Measurements from ENCODE around the gene PRDX2. TPM values are rescaled to one million over a fixed set of nuclear protein-coding genes. Genes with fewer than 3 reads are reported as not detected.
A peak's percentile ranks its signal among the peaks of the same experiment; 100 is the strongest.

The PRDX2 gene
- total RNA-seq, 1 donor from 2014 or later: 215 TPM

DNA sequence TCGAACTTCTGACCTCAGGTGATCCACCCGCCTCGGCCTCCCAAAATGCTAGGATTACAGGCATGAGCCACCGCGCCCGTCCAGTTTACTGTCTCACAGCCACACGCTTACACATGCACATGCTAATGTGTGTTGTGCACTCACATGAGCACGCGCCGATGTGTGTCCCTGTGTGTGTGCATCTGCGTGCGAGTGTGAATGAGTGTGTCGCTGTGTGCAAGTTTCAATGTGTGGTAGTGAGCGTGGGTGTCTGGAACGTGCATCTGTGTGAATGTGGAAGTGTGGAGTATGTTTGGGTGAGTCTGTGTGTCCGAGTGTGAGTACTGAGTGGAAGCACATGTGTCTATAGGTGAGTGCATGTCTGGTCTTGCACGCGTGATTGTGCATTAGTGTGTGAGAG, 40.9 kb upstream of the PRDX2 start:
- Mint-ChIP-seq H3K36me3 (ENCODE audit: low read depth, unreplicated experiment) (peaks cover 7% of the 10 kb centered on the region), H3K27me3 (ENCODE audit: unreplicated experiment) (peaks cover 26% of the 10 kb centered on the region), H3K27ac (ENCODE audit: unreplicated experiment) (no peak overlapping the region)

DNA sequence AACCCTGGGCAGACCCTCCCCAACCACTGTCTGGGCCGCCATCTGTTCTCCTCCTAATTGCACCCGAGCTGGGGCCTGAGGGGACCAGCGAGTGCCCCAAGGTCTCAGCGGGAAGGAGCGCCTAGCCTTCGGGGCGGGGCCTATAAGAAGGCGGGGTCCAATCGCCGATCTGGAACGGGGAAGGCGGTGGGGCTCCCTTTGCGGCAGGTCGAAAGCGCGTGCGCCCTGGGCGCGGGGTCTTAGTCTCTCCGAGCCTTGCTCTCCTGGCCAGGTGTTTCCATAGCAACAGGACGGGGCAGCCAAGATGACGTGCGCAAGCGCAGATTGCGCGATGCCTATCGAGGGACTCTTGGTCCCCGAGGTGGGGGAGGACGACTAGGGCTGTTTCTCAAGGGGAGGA, 39.5 kb upstream of the PRDX2 start:
- peak; percentile 73 for DNase-seq (ENCODE audit: low spot score)
- TF ChIP-seq, protein P1, sequence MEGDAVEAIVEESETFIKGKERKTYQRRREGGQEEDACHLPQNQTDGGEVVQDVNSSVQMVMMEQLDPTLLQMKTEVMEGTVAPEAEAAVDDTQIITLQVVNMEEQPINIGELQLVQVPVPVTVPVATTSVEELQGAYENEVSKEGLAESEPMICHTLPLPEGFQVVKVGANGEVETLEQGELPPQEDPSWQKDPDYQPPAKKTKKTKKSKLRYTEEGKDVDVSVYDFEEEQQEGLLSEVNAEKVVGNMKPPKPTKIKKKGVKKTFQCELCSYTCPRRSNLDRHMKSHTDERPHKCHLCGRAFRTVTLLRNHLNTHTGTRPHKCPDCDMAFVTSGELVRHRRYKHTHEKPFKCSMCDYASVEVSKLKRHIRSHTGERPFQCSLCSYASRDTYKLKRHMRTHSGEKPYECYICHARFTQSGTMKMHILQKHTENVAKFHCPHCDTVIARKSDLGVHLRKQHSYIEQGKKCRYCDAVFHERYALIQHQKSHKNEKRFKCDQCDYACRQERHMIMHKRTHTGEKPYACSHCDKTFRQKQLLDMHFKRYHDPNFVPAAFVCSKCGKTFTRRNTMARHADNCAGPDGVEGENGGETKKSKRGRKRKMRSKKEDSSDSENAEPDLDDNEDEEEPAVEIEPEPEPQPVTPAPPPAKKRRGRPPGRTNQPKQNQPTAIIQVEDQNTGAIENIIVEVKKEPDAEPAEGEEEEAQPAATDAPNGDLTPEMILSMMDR (IDR thresholded peaks at IDR 0.05; ENCODE audit: unreplicated experiment): no peak
- Mint-ChIP-seq H3K9me3 (ENCODE audit: unreplicated experiment) (no peaks in the 10 kb centered on the region), H3K27me3 (ENCODE audit: unreplicated experiment) (peaks cover 33% of the 10 kb centered on the region), H3K27ac (ENCODE audit: unreplicated experiment) (peak overlapping the region; percentile 39), H3K4me1 (ENCODE audit: unreplicated experiment) (peaks cover 16% of the 10 kb centered on the region), H3K36me3 (ENCODE audit: low read depth, unreplicated experiment) (peaks cover 7% of the 10 kb centered on the region), H3K4me3 (ENCODE audit: unreplicated experiment) (peak overlapping the region; percentile 75)

More for the DNA sequence above, 40.9 kb upstream of the PRDX2 start:
- H3K4me3 Mint-ChIP-seq (ENCODE audit: unreplicated experiment): no peak overlapping the region
- TF ChIP-seq, protein P1 (IDR thresholded peaks at IDR 0.05; ENCODE audit: unreplicated experiment): no peak
- DNase-seq (ENCODE audit: low spot score): no peak
- no peaks in the 10 kb centered on the region for H3K9me3 Mint-ChIP-seq (ENCODE audit: unreplicated experiment)
- H3K4me1 Mint-ChIP-seq (ENCODE audit: unreplicated experiment): peaks cover 14% of the 10 kb centered on the region

DNA sequence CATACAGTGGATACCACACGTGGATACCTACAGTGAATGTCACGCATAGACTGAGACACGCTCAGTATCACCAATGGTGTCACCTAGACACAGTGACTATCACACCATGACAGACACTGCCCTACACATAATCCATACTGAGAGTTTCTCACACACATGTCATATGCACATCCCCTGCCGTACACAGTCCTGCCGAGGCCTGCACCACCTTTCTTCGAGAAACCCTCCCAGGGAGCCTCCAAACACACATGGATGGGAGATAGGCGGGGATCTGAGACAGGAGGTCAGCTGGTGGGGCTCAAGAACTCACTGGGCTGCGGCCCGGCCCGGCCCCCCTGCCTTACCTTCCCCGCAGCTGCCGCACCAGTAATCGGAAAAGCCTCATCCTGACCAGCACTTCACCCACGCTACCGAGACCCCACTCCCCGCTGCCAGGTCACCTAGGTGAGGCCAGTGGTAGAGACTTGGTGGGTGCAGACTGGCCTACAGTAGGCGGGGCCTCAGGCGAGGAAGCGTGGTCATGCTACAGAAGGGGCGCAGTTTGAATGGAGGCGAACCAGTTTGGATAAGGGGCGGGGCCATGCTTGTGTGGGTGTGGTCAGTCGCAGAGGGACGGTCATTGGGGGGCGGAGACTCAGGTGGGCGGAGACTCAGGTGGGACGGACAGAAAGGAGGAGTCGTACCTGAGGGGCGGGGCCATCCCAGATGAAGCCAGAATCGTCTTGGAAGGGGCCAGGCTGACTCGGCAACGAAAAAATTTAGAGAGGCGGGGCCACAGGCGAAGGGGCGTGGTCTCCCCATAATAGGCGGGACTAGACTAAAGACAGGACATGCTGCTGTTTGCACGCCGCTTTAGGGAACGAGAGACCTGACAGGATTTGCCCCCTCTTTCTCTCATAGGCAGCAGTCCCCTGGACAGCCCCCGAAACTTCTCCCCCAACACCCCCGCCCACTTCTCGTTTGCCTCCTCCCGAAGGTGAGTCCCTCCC, 38.8 kb upstream of the PRDX2 start:
- Mint-ChIP-seq H3K36me3 (ENCODE audit: low read depth, unreplicated experiment) (peaks cover 7% of the 10 kb centered on the region), H3K4me3 (ENCODE audit: unreplicated experiment) (peak overlapping the region; percentile 75), H3K9me3 (ENCODE audit: unreplicated experiment) (no peaks in the 10 kb centered on the region), H3K4me1 (ENCODE audit: unreplicated experiment) (peaks cover 16% of the 10 kb centered on the region), H3K27ac (ENCODE audit: unreplicated experiment) (peak overlapping the region; percentile 64), H3K27me3 (ENCODE audit: unreplicated experiment) (peaks cover 34% of the 10 kb centered on the region)
- TF ChIP-seq, protein P1 (IDR thresholded peaks at IDR 0.05; ENCODE audit: unreplicated experiment): no peak
- peak; percentile 83 for DNase-seq (ENCODE audit: low spot score)

DNA sequence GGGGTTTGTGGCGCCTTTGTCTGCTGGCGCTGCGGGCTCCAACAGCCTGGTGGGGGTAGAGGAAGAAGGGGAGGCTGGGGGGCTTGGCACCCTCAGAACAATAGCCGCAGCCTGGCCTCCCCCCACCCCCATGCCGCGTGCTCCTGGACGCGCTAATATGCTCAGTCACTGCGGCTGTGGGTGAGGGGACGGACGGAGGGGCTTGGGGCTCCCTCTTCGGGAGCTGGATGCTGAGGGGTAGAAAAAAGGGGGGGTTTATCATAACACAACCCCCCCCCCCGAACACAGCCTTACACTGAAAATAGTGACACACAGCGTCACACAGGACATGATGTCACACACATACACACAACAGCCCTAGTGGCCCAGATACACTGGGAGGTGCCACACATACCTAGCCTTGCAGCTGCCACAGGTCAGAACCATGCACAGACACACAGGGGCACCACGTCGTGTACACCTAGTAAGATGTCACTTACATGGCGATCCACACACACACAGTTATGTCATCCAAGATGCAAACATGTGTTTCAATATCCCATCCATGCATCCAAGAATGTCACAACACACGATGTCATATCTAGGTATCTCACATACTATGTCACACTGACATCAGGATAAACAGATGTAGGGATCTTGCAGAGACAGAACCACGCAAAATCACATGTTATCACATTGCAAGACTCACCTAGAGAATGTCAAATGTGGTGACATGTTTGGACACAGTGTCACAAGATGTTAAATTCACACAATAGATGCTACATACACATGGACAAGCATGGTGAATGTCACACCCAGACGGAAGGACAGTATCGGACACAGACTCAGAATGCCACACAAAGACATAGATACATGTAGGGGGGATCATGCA, 37.5 kb upstream of the PRDX2 start:
- Mint-ChIP-seq H3K36me3 (ENCODE audit: low read depth, unreplicated experiment) (peaks cover 7% of the 10 kb centered on the region), H3K4me3 (ENCODE audit: unreplicated experiment) (peak overlapping the region; percentile 85), H3K27me3 (ENCODE audit: unreplicated experiment) (peaks cover 38% of the 10 kb centered on the region), H3K4me1 (ENCODE audit: unreplicated experiment) (peaks cover 16% of the 10 kb centered on the region), H3K27ac (ENCODE audit: unreplicated experiment) (no peak overlapping the region), H3K9me3 (ENCODE audit: unreplicated experiment) (no peaks in the 10 kb centered on the region)
- DNase-seq (ENCODE audit: low spot score): no peak
- TF ChIP-seq, protein P1 (IDR thresholded peaks at IDR 0.05; ENCODE audit: unreplicated experiment): no peak
